Activated naive CD8-positive, alpha-beta T cell treated with anti-CD3 and anti-CD28 coated beads for 36 hours (primary cell): Measurements from ENCODE around the gene CIAPIN1. TPM values are rescaled to one million over a fixed set of nuclear protein-coding genes. Genes with fewer than 3 reads are reported as not detected.

ENCODE experiments used
- DNase-seq: peaks from one replicate; pipeline ENCODE4 v3.0.0; 2021
- H3K27ac Mint-ChIP-seq: one replicate; pipeline ENCODE4 v1.8.0; 2022; ENCODE audit warnings: mild to moderate bottlenecking, moderate library complexity, mixed read lengths
- H3K27me3 Mint-ChIP-seq: one replicate; pipeline ENCODE4 v1.8.0; 2022; ENCODE audit warnings: mild to moderate bottlenecking, mixed read lengths
- H3K36me3 Mint-ChIP-seq: one replicate; pipeline ENCODE4 v1.8.0; 2021; ENCODE audit warnings: mild to moderate bottlenecking, mixed read lengths
- H3K4me1 Mint-ChIP-seq: one replicate; pipeline ENCODE4 v1.8.0; 2021; ENCODE audit warnings: mixed read lengths
- H3K4me3 Mint-ChIP-seq: one replicate; pipeline ENCODE4 v1.8.0; 2022; ENCODE audit warnings: mild to moderate bottlenecking, moderate library complexity, mixed read lengths
- H3K9me3 Mint-ChIP-seq: one replicate; pipeline ENCODE4 v1.8.0; 2022; ENCODE audit warnings: mixed read lengths
- total RNA-seq, 2 experiments: library from RNA; stranded (reverse); gene quantifications; one replicate each; pipeline ENCODE4 v1.2.3, GENCODE V29; 2021

CIAPIN1 gene
- total RNA-seq, result 10 to 100 TPM; 71.3 to 73.6 TPM

GRCh38 chr16:57447186-57447962 lies at the start of gene CIAPIN1, which contains the start of gene COQ9:
TSS of gene CIAPIN1 (minus strand) at chr16:57447385. CDS start at chr16:57440928, 6,457 bp downstream.
TSS of gene COQ9 (plus strand) at chr16:57447479. CDS start at chr16:57447506, 27 bp downstream.
- Mint-ChIP-seq H3K36me3 (peaks cover 20% of the 10 kb centered on the region), H3K27ac (peak within 1 kb of the TSS; percentile 91), H3K4me1 (peaks cover 32% of the 10 kb centered on the region)

DNA sequence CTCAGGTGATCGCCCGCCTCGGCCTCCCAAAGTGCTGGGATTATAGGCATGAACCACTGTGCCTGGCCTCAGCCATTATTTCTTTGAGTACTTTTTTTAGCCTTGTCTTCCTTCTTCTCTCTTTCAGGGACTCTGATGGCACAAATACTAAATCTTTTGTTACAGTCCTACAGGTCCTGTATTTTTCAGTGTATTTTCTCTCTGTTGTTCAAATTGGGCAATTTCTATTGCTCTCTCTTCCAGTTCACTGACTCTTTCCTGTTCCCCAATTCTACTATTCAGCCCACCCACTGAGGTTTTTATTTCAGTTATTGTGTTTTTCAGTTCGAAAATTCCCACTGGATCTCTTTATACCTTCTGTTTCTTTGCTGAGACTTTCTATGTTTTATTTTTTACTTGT lies 46.6 kb upstream of the CIAPIN1 start:
- Mint-ChIP-seq H3K9me3 (no peaks in the 10 kb centered on the region), H3K36me3 (no peaks in the 10 kb centered on the region), H3K4me3 (no peak overlapping the region), H3K27me3 (no peaks in the 10 kb centered on the region), H3K4me1 (no peaks in the 10 kb centered on the region), H3K27ac (no peak overlapping the region)
- no peak for DNase-seq

More at GRCh38 chr16:57447186-57447962, at the start of gene CIAPIN1, which contains the start of gene COQ9:
- Mint-ChIP-seq H3K9me3 (no peaks in the 10 kb centered on the region), H3K27me3 (no peaks in the 10 kb centered on the region), H3K4me3 (peak within 1 kb of the TSS; percentile 93)
- peak; percentile 93 for DNase-seq

DNA sequence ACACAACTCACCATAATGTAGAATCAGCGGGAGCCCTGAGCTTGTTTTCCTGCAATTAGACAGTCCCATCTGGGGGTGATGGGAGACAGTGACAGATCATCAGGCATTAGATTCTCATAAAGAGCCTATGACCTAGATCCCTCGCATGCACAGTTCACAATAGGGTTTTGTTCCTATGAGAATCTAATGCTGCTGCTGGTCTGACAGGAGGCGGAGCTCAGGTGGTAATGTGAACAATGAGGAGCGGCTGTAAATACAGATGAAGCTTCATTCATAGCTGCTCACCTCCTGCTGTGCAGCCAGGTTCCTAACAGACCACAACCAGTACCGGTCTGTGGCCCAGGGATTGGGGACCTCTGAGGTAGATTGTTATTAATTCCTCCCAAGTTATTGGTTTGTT lies 42.0 kb upstream of the CIAPIN1 start:
- Mint-ChIP-seq H3K27me3 (no peaks in the 10 kb centered on the region), H3K4me3 (no peak overlapping the region), H3K27ac (no peak overlapping the region), H3K9me3 (no peaks in the 10 kb centered on the region), H3K36me3 (no peaks in the 10 kb centered on the region), H3K4me1 (peaks cover 13% of the 10 kb centered on the region)
- DNase-seq, result no peak

DNA sequence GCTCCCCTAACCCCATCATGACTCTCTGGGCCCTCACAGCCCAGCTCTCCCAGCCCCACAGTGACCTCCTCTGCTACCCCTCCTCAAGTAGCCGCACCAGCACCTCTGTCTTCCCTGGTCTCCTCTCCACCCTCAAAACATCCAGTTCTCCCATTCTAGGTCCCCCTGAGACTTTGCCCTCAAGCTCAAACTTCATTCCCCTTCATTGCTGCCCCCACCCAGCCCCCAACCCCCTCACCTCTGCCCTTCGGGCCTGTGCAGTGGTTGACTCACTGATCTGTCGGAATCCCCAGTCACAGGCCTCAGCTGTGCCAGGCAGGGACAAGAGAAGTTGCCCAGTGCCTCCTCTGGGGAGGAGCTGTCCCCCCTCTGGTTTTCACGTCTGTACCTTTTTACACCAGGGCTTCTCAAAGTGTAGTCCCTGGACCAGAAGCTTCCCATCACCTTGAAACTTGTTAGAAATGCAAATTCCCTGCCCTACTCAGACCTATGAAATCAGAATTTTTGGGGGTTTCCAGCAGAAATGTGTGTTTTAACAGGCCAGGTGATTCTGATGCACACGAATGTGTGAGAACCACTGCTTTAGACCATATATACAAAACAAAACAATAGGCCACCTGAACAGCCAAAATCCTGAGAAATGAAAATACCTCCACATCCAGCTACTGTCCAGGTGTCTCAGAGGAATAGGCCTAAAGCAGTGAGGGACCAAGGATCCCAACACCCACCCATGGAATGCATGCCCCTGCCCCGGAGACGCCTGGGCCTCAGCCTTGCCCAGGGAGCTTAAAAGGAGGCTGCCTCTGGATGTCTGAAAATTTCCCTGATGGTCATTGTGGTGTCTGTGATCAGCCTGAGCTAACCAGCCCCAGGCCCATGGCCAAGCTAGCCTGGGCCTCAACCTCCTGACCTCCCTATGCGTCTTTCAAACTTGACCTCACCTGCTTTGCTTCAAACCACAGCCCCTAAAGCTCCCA lies 40.0 kb upstream of the CIAPIN1 start:
- DNase-seq, result no peak
- peaks cover 13% of the 10 kb centered on the region for H3K4me1 Mint-ChIP-seq

DNA sequence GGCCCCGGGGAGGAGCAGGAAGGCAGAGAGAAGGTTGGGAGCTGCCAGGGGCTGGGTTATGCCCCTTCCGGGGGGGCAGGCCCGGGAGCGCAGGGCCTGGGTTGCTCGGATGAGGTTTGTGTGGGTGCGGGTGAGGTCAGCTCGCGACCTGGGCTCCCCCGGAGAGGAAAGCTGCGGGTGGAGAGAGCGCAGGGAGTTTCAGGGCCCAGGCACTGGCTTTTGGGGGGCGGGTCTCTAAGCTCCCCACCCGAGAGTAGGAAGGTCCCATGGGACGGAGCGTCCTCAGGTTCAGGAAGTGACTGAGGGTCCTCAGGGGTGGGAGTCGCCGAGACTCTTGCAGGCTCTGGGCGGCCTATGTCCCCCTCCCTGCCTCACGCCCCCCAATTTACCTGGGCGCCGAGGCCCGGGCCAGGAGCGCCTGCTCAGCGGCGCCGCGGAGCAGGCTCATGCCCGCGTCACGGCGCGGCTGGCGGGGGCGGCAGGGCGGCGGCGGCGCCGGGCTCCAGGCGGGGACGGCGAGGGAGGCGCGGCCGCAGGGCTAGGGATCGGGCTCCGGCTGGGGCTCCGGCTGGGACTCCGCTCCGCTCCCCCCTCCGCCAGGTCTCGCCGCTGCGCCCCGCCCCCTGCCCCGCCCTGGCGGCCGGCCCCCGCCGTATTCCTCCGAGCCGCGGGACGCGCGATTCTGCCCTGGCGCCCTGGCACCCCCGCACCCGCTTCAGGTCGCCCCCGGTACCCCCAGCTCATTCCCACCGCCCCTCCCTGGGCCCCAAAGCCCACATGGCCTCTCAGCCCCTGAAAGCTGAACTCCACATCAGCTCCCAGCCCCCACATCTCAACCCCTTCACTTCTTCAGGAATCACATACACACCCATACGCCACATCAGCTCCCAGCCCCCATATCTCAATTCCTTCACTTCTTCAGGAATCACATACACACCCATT lies 39.0 kb upstream of the CIAPIN1 start, which contains the start of gene DOK4:
DOK4 (minus strand) TSS at position 578 of the 942 bp plus-strand sequence. CDS start 6,986 bp downstream, outside the sequence.
- Mint-ChIP-seq H3K9me3 (no peaks in the 10 kb centered on the region), H3K4me1 (peaks cover 13% of the 10 kb centered on the region), H3K27ac (peak within 1 kb of the TSS; percentile 81), H3K4me3 (peak within 1 kb of the TSS; percentile 81), H3K27me3 (no peaks in the 10 kb centered on the region), H3K36me3 (no peaks in the 10 kb centered on the region)
- DNase-seq, result peak; percentile 86

More for the DNA sequence above, 40.0 kb upstream of the CIAPIN1 start:
- peak overlapping the region; percentile 81 for H3K4me3 Mint-ChIP-seq
- no peaks in the 10 kb centered on the region for H3K36me3 Mint-ChIP-seq
- no peaks in the 10 kb centered on the region for H3K27me3 Mint-ChIP-seq
- peak overlapping the region; percentile 81 for H3K27ac Mint-ChIP-seq
- no peaks in the 10 kb centered on the region for H3K9me3 Mint-ChIP-seq

DNA sequence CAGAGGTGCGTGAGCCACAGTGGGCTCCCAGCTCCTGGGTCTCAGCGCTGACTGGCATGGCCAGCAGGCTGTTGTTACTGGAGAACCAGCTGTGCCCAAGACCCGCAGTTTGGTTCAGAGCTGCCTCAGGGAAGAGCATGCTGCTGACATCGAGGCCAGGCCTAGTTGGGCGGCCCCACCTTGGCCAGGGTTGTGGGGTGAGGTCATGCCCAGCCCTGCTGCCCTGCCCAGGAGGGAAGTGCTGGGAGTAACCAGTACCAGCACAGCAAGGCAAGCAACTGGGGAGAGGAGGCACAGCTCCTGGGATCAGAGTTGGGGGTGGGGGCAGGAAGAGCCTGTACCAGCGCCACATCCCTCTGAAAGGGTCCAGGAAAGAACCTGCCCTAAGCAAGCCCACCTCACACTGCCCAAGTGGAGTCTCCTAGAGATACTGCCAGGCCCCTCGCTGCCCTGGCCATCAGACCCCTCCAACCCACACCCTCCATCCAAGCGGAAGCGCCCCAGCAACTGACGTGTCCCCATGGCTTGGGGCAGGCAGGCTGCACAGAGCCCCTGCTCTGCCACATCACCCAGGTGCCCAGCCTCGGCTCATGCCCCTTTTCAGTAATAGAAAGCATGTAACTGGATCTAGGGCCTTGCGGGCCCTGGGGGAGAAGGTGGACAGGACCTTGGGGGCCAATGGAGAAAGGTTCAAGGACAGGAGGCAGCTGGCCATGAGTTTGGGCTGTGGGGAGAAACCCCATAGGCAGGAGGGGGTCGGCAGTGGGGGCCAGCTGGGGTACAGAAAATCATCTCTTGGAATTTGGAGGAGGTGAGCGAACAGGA lies 38.1 kb upstream of the CIAPIN1 start:
- DNase-seq, result no peak
- no peaks in the 10 kb centered on the region for H3K9me3 Mint-ChIP-seq
- H3K4me3 Mint-ChIP-seq, result peak overlapping the region; percentile 78
- H3K4me1 Mint-ChIP-seq, result peaks cover 13% of the 10 kb centered on the region
- H3K27ac Mint-ChIP-seq, result no peak overlapping the region
- no peaks in the 10 kb centered on the region for H3K27me3 Mint-ChIP-seq
- no peaks in the 10 kb centered on the region for H3K36me3 Mint-ChIP-seq

GRCh38 chr16:57484515-57485005 lies 37.4 kb upstream of the CIAPIN1 start:
- Mint-ChIP-seq H3K27me3 (no peaks in the 10 kb centered on the region), H3K4me3 (no peak overlapping the region), H3K36me3 (no peaks in the 10 kb centered on the region), H3K9me3 (no peaks in the 10 kb centered on the region), H3K4me1 (peaks cover 14% of the 10 kb centered on the region), H3K27ac (no peak overlapping the region)
- DNase-seq, result no peak

DNA sequence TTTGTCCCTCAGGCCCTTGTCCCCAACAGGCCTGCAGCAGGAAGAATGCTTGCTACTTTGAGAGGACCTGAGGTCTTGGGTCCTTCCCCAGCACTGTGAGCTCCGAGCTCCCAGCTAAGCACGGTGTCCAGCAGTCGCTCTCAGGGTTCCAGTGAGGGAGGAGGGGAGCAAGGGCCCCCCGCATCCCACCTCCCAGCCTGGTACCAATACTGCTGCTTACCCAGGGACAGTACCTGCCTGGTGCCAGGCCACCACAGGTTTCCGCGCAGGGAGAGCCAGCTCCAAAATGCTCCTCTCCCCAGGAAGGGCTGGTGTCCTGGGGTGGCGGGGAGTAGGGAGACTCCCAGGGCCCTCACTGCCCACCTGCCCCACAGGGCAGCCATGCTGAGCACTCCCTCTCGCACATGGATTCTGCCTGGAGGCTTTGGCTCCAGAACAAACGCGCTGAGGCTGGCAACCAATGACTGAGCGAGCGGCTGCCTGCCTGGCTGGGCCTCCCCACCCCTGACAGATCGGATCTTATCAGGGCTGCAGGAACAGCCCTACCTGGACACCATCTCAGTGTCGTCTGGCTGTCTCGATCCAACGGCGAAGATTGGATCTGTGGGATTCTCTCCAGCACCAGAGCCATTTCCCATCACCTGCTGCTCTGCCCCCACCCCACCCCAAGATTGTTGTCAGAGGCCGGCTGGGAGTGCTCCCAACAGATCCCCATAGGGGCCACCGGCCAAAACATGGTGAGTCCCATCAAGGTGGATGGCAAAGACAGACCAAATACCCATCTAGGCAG lies 36.7 kb upstream of the CIAPIN1 start:
- H3K4me3 Mint-ChIP-seq, result no peak overlapping the region
- H3K27me3 Mint-ChIP-seq, result no peaks in the 10 kb centered on the region
- H3K9me3 Mint-ChIP-seq, result no peaks in the 10 kb centered on the region
- H3K27ac Mint-ChIP-seq, result no peak overlapping the region
- peaks cover 17% of the 10 kb centered on the region for H3K4me1 Mint-ChIP-seq
- H3K36me3 Mint-ChIP-seq, result no peaks in the 10 kb centered on the region
- no peak for DNase-seq

DNA sequence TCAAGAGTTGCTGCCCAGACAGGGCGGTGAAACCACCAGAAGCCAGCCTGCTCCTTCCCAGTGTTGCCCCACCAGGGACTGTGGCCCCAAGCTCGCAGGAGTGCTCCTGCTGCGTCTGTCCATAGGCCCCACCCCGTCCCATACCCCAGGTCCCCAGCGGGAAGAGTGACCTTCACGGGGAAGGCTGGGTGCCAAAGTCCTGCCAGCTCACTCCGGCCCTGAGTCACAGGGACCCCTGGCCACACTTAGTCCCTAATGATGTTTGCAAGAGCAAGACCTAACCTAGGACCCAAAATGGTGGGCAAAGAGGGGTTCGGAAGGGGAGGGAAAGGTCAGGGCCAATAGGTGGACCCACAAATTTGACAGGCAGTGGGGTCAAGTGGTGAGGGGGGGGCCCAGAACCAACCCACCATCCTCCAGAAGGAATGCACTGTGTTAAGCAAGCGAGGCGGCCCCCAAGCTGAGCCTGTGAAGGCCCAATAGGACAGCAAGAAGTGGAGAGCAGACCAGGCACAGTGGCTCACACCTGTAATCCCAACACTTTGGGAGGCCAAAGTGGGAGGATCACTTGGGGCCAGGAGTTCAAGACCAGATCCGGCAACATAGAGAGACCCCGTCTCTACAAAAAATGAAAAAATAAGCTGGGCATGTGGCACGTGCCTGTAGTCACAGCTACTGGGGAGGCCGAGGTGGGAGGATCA lies 35.8 kb upstream of the CIAPIN1 start:
- no peak overlapping the region for H3K27ac Mint-ChIP-seq
- no peaks in the 10 kb centered on the region for H3K36me3 Mint-ChIP-seq

GRCh38 chr16:57481421-57481820 lies 34.2 kb upstream of the CIAPIN1 start:
- Mint-ChIP-seq H3K4me3 (no peak overlapping the region), H3K4me1 (peaks cover 14% of the 10 kb centered on the region), H3K27me3 (no peaks in the 10 kb centered on the region), H3K27ac (no peak overlapping the region), H3K36me3 (no peaks in the 10 kb centered on the region), H3K9me3 (no peaks in the 10 kb centered on the region)
- DNase-seq, result no peak

More for the DNA sequence above, 35.8 kb upstream of the CIAPIN1 start:
- Mint-ChIP-seq H3K27me3 (no peaks in the 10 kb centered on the region), H3K4me1 (peaks cover 17% of the 10 kb centered on the region), H3K4me3 (no peak overlapping the region), H3K9me3 (no peaks in the 10 kb centered on the region)
- DNase-seq, result no peak

GRCh38 chr16:57480754-57481230 lies 33.6 kb upstream of the CIAPIN1 start:
- Mint-ChIP-seq H3K27ac (no peak overlapping the region), H3K9me3 (no peaks in the 10 kb centered on the region), H3K36me3 (no peaks in the 10 kb centered on the region)

More at GRCh38 chr16:57480754-57481230, 33.6 kb upstream of the CIAPIN1 start:
- no peaks in the 10 kb centered on the region for H3K27me3 Mint-ChIP-seq
- no peak for DNase-seq
- H3K4me3 Mint-ChIP-seq, result no peak overlapping the region
- H3K4me1 Mint-ChIP-seq, result peaks cover 17% of the 10 kb centered on the region
